Breast epithelium (tissue), 3 donors: ENCODE results near the gene BCL2L2.

Source experiments
- POLR2A ChIP-seq: fragments of 450-650 bp; IDR thresholded peaks from one replicate; pipeline ENCODE4 v1.6.1; 2016; ENCODE audit warnings: antibody characterized with exemption, mild to moderate bottlenecking, moderate library complexity
- POLR2AphosphoS5 ChIP-seq, 3 donors: sonication (generic); formaldehyde crosslinking; IDR thresholded peaks; one replicate each; pipeline ENCODE4 v1.6.1; 2017; ENCODE audit warnings: antibody characterized with exemption in 3 of 3
- TF ChIP-seq, protein P1 (sequence below), 3 donors: fragments of 450-650 bp; IDR thresholded peaks; one replicate each; pipeline ENCODE4 v1.5.1; 2016 to 2017; ENCODE audit warnings: antibody characterized with exemption in 3 of 3, mild to moderate bottlenecking in 3 of 3, moderate library complexity in 3 of 3

DNA sequence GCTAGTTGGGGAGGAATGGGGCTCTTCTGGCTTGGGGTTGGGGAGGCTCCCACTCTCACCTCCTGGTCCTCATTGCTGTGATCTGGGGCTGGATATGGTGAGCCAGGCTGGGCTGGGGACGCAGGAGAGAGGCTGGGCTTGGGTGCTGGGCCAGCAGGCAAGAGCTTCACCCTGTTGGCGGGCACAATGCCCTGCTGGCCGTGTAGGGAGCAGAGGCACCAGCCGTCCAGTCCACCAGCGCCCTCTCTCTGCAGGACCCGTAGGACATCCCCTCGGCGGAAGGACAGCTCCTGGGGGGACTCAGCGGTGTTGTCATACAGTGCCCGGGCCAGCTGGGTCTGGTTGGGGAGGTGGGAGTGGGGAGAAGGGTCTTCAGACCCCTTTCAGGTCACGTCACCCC, 53.9 kb downstream of the BCL2L2 start:
- TF ChIP-seq POLR2AphosphoS5 (IDR thresholded peaks at IDR 0.05), result no peak
- TF ChIP-seq POLR2A, result no peak
- TF ChIP-seq, protein P1, sequence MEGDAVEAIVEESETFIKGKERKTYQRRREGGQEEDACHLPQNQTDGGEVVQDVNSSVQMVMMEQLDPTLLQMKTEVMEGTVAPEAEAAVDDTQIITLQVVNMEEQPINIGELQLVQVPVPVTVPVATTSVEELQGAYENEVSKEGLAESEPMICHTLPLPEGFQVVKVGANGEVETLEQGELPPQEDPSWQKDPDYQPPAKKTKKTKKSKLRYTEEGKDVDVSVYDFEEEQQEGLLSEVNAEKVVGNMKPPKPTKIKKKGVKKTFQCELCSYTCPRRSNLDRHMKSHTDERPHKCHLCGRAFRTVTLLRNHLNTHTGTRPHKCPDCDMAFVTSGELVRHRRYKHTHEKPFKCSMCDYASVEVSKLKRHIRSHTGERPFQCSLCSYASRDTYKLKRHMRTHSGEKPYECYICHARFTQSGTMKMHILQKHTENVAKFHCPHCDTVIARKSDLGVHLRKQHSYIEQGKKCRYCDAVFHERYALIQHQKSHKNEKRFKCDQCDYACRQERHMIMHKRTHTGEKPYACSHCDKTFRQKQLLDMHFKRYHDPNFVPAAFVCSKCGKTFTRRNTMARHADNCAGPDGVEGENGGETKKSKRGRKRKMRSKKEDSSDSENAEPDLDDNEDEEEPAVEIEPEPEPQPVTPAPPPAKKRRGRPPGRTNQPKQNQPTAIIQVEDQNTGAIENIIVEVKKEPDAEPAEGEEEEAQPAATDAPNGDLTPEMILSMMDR (IDR thresholded peaks at IDR 0.05), result peak in 1 of 3 donors; percentile 21
